ENCODE data around the gene ITGA8.

GRCh38 chr10:15485027-15485426 lies 234.7 kb downstream of the ITGA8 start:
- TF ChIP-seq CTCF (IDR thresholded peaks at IDR 0.05) (no peak), POLR2A (IDR thresholded peaks at IDR 0.05) (no peak)
